K562 (cell line): ENCODE results near the gene KIF5A.

Experiments used
- ARHGAP35 ChIP-seq: fragments of 450-650 bp; IDR thresholded peaks from 2 replicates; pipeline ENCODE4 v1.6.1; 2018; ENCODE audit not compliant: partially characterized antibody
- CEBPZ ChIP-seq: fragments of 150-350 bp; IDR thresholded peaks from 2 replicates; pipeline ENCODE4 v1.6.1; 2014; ENCODE audit warnings: low read depth, mild to moderate bottlenecking, low read length, borderline replicate concordance
- FOXK1 ChIP-seq: sonication (generic); formaldehyde crosslinking; IDR thresholded peaks from 2 replicates; pipeline ENCODE4 v1.8.0; 2022; ENCODE audit warnings: missing genetic modification reagents, mild to moderate bottlenecking, borderline replicate concordance
- GABPA ChIP-seq: fragments of 200-800 bp; sonication (Bioruptor generic); conservative IDR thresholded peaks from 2 replicates; pipeline ENCODE4 v1.6.1; 2016; ENCODE audit warnings: low read depth, missing genetic modification characterization, missing compliant biosample characterization
- RAD21 ChIP-seq, 2 experiments: fragments of 250-450 bp in 1 of 2; fragments of 450-650 bp in 1 of 2; sonication (Bioruptor Pico) in 1 of 2; formaldehyde crosslinking in 1 of 2; IDR thresholded peaks in 1 of 2; conservative IDR thresholded peaks in 1 of 2; 2 replicates each; pipeline versions ENCODE4 v1.4.0 to v1.8.0; 2020 to 2022; ENCODE audit warnings: mild to moderate bottlenecking in 2 of 2, moderate library complexity in 1 of 2
- RFX5 ChIP-seq: IDR thresholded peaks from 2 replicates; pipeline ENCODE4 v1.6.1; 2011; ENCODE audit warnings: low read depth, mild to moderate bottlenecking, improper control_type of control experiment, low read length
- TEAD1 ChIP-seq, 2 experiments: fragments of 450-650 bp in 1 of 2; sonication (generic) in 1 of 2; formaldehyde crosslinking; IDR thresholded peaks; 2 replicates each; pipeline versions ENCODE4 v1.4.0 to v1.8.0; 2020 to 2022; ENCODE audit warnings: mild to moderate bottlenecking in 2 of 2, missing genetic modification reagents in 1 of 2
- ZNF146 ChIP-seq: IDR thresholded peaks from one replicate; pipeline ENCODE4 v1.6.1; 2018; ENCODE audit warnings: missing compliant biosample characterization; ENCODE audit not compliant: unreplicated experiment
- TF ChIP-seq, protein P1 (sequence below): sonication (generic); formaldehyde crosslinking; IDR thresholded peaks from 2 replicates; pipeline ENCODE4 v1.8.1; 2023; ENCODE audit warnings: mild to moderate bottlenecking, missing genetic modification reagents, moderate library complexity
- TF ChIP-seq, protein P2 (sequence below), 3 experiments: IDR thresholded peaks in 2 of 3; conservative IDR thresholded peaks in 1 of 3; 2 replicates each; pipeline ENCODE4 v1.5.1; 2011 to 2012; ENCODE audit warnings: low read length in 3 of 3, mild to moderate bottlenecking in 3 of 3, control low read depth in 2 of 3, improper control_type of control experiment in 1 of 3, inconsistent platforms in 1 of 3, low read depth in 1 of 3, mixed read lengths in 1 of 3, moderate library complexity in 1 of 3; ENCODE audit not compliant: insufficient read depth in 2 of 3
- TF ChIP-seq, protein P3 (sequence below), 2 experiments: fragments of 450-650 bp; formaldehyde crosslinking in 1 of 2; IDR thresholded peaks; 2 replicates each; pipeline versions ENCODE4 v1.4.0 to v1.6.1; 2014 to 2020; ENCODE audit warnings: mild to moderate bottlenecking in 2 of 2, borderline replicate concordance in 1 of 2, low read depth in 1 of 2

DNA sequence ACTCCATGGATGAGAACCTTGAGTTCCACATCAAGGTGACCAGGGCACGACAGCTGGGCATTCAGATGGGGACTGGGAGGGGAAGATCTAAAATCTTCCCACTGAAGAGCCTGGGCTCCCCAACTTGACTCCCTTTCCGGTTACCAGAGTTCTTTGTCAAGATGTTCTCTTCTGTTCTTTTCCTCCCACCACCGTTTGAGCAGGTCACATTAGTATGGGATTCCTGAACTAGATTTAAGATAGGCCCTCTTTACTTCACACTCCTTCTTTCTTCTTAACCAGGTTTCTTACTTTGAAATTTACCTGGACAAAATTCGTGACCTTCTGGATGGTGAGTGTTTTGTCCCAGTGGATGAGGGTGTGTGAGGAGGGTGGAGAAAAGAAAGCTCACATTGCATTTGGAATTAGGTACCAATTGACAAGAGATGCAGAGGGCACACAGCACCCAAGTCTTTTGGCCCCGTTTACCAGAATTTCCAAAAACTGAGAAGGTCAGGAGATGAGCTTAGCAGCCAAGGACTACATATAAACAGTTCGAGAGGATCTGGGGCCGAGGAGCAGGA is 14.4 kb downstream of the KIF5A start:
- TF ChIP-seq TEAD1 (CRISPR knock-in tag; IDR thresholded peaks at IDR 0.05) (no peak), FOXK1 (no peak), RFX5 (no peak), CEBPZ (no peak), RAD21 (CRISPR knock-in tag; conservative IDR thresholded peaks at IDR 0.05 in 1 of 2, IDR thresholded peaks at IDR 0.05 in 1 of 2) (no peak), GABPA (tag) (no peak), ARHGAP35 (no peak), ZNF146 (CRISPR knock-in tag) (no peak)
- TF ChIP-seq, protein P1, sequence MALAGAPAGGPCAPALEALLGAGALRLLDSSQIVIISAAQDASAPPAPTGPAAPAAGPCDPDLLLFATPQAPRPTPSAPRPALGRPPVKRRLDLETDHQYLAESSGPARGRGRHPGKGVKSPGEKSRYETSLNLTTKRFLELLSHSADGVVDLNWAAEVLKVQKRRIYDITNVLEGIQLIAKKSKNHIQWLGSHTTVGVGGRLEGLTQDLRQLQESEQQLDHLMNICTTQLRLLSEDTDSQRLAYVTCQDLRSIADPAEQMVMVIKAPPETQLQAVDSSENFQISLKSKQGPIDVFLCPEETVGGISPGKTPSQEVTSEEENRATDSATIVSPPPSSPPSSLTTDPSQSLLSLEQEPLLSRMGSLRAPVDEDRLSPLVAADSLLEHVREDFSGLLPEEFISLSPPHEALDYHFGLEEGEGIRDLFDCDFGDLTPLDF, result no peak
- TF ChIP-seq, protein P2, sequence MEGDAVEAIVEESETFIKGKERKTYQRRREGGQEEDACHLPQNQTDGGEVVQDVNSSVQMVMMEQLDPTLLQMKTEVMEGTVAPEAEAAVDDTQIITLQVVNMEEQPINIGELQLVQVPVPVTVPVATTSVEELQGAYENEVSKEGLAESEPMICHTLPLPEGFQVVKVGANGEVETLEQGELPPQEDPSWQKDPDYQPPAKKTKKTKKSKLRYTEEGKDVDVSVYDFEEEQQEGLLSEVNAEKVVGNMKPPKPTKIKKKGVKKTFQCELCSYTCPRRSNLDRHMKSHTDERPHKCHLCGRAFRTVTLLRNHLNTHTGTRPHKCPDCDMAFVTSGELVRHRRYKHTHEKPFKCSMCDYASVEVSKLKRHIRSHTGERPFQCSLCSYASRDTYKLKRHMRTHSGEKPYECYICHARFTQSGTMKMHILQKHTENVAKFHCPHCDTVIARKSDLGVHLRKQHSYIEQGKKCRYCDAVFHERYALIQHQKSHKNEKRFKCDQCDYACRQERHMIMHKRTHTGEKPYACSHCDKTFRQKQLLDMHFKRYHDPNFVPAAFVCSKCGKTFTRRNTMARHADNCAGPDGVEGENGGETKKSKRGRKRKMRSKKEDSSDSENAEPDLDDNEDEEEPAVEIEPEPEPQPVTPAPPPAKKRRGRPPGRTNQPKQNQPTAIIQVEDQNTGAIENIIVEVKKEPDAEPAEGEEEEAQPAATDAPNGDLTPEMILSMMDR (IDR thresholded peaks at IDR 0.05 in 2 of 3, conservative IDR thresholded peaks at IDR 0.05 in 1 of 3; ENCODE audit: insufficient read depth in 2 of 3, low read depth in 1 of 3, low read length in 3 of 3), result no peak
- TF ChIP-seq, protein P3, sequence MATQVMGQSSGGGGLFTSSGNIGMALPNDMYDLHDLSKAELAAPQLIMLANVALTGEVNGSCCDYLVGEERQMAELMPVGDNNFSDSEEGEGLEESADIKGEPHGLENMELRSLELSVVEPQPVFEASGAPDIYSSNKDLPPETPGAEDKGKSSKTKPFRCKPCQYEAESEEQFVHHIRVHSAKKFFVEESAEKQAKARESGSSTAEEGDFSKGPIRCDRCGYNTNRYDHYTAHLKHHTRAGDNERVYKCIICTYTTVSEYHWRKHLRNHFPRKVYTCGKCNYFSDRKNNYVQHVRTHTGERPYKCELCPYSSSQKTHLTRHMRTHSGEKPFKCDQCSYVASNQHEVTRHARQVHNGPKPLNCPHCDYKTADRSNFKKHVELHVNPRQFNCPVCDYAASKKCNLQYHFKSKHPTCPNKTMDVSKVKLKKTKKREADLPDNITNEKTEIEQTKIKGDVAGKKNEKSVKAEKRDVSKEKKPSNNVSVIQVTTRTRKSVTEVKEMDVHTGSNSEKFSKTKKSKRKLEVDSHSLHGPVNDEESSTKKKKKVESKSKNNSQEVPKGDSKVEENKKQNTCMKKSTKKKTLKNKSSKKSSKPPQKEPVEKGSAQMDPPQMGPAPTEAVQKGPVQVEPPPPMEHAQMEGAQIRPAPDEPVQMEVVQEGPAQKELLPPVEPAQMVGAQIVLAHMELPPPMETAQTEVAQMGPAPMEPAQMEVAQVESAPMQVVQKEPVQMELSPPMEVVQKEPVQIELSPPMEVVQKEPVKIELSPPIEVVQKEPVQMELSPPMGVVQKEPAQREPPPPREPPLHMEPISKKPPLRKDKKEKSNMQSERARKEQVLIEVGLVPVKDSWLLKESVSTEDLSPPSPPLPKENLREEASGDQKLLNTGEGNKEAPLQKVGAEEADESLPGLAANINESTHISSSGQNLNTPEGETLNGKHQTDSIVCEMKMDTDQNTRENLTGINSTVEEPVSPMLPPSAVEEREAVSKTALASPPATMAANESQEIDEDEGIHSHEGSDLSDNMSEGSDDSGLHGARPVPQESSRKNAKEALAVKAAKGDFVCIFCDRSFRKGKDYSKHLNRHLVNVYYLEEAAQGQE (IDR thresholded peaks at IDR 0.05; ENCODE audit: borderline replicate concordance), result no peak
- TF ChIP-seq, protein P3 (CRISPR knock-in tag; IDR thresholded peaks at IDR 0.05; ENCODE audit: low read depth), result no peak
